Psoas muscle (tissue), 8 donors: ENCODE results near the gene IFT172. TPM values are rescaled to one million over a fixed set of nuclear protein-coding genes. Genes with fewer than 3 reads are reported as not detected.

Source experiments
- ATAC-seq, 4 donors: fragments of 200-7000 bp; cut with Tn5 transposase; one replicate each; pipeline ENCODE4 v1.9.1; 2020; ENCODE audit warnings: moderate library complexity in 3 of 4, mild to moderate bottlenecking in 2 of 4
- DNase-seq, 2 donors: peaks; one replicate each; pipeline ENCODE4 v3.0.0-alpha.2; 2020
- H3K27ac ChIP-seq: fragments of 200-600 bp; one replicate; pipeline ENCODE4 v1.8.0; 2022
- H3K27me3 ChIP-seq, 3 donors: fragments of 200-600 bp in 1 of 3; one replicate each; pipeline versions ENCODE4 v1.6.1 to v1.8.0; 2013 to 2022; ENCODE audit warnings: low read length in 2 of 3, mild to moderate bottlenecking in 2 of 3, moderate library complexity in 1 of 3; ENCODE audit not compliant: insufficient read depth in 3 of 3
- H3K36me3 ChIP-seq, 2 donors: fragments of 200-600 bp in 1 of 2; one replicate each; pipeline versions ENCODE4 v1.6.1 to v1.8.0; 2013 to 2022; ENCODE audit warnings: low read depth in 1 of 2, mild to moderate bottlenecking in 1 of 2, moderate library complexity in 1 of 2; ENCODE audit not compliant: insufficient read depth in 1 of 2
- H3K4me1 ChIP-seq: fragments of 200-600 bp; one replicate; pipeline ENCODE4 v1.8.0; 2022
- H3K4me3 ChIP-seq: fragments of 200-600 bp; one replicate; pipeline ENCODE4 v1.8.0; 2022; ENCODE audit warnings: mild to moderate bottlenecking
- H3K9me3 ChIP-seq: fragments of 200-600 bp; one replicate; pipeline ENCODE4 v1.8.0; 2022
- CTCF ChIP-seq: fragments of 200-600 bp; IDR thresholded peaks from one replicate; pipeline ENCODE4 v1.8.0; 2022; ENCODE audit warnings: antibody characterized with exemption
- WGBS, 3 donors: extraction: QIAGEN DNeasy Blood & Tissue Kit; methylation state at CpG; one replicate each; pipeline versions ENCODE4 v1.1.6 to v1.1.7; 2013; 5-methylcytosine and 5-hydroxymethylcytosine counted together
- intact Hi-C, 2 donors: fragments of 100-400 bp; cut with DNase I; formaldehyde crosslinking; loops; one replicate each; pipeline versions ENCODE4 v1.11.0 to v1.14.2; 2022
- polyA plus RNA-seq, 3 donors: library from polyadenylated mRNA; stranded (reverse); fragments of 200-250 nt; gene quantifications; one replicate each; pipeline ENCODE4 v1.2.3, GENCODE V29; 2013
- total RNA-seq, 4 donors: library from RNA; stranded (reverse); fragmentation: NEBNext Ultra II Directional in 2 of 4; extraction: Animal tissue kit (Norgen Biotek cat#: 25700) in 2 of 4; gene quantifications; one replicate each; pipeline versions ENCODE4 v1.2.1 to v1.2.4, GENCODE V29; 2021 to 2023
- donor health status: healthy with polysubstance abuse.
- donor health status: DM: no; HTN: no; CAD: no; lungs with moderate emphysema.
- donor health status: Bipolar disorder and iron deficiency.
- donor health status: healthy.
- donor health status: DM: yes; HTN: yes; CAD: no.
- donor health status: DM: no; HTN: no; CAD: no.
- donor health status: DM: no; HTN: no; CAD: no.
- donor health status: DM: yes; HTN: yes; CAD: no.

The IFT172 gene
- total and polyA plus RNA-seq, 7 donors: 4.4 to 10.1 (median 7.1) TPM

DNA sequence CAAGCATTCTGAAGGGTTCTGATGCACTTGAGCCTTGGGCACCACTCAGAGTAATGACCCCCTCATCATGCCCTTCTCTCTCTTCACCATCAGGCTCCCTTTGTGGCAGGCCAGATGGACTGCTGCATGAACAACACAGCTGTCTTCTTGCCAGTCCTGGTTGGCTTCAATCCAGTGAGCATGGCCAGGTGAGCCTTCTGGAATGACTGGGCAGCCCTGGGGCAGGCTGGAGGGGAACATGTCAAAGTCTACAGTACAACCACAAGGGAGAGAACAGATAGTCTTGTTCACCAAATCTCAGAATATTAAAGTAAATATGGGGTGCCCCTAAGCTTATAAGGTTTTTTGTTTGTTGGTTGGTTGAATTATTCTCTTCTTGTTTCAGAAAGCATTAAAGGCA is 11.5 kb upstream of the IFT172 start:
- no peaks in the 10 kb centered on the region for H3K4me1 ChIP-seq
- no peak for TF ChIP-seq CTCF
- no peak overlapping the region for H3K4me3 ChIP-seq
- ATAC-seq (peak in 3 of 4 donors; percentile 29 to 64 (median 61)), DNase-seq (no peak)
- H3K9me3 ChIP-seq: no peaks in the 10 kb centered on the region
- peaks cover 0 to 16% (median 2%) of the 10 kb centered on the region in 3 donors for H3K27me3 ChIP-seq
- no peaks in the 10 kb centered on the region for H3K36me3 ChIP-seq
- intact Hi-C loops: no loop called here
- H3K27ac ChIP-seq: no peak overlapping the region

- 78 to 88% (median 88%) methylated on average over 3 of the region's 3 CpGs for WGBS, 3 donors
- H3K27me3 ChIP-seq: peaks cover 0 to 37% (median 7%) of the 10 kb centered on the region in 3 donors
Observed at GRCh38 chr2:27498975-27499374, 9.4 kb upstream of the IFT172 start.

GRCh38 chr2:27497288-27497627 is 7.7 kb upstream of the IFT172 start:
- Histone ChIP-seq H3K9me3 (no peaks in the 10 kb centered on the region), H3K4me3 (no peak overlapping the region), H3K36me3 (no peaks in the 10 kb centered on the region), H3K27me3 (peaks cover 0 to 37% (median 7%) of the 10 kb centered on the region in 3 donors), H3K27ac (no peak overlapping the region), H3K4me1 (peaks cover 5% of the 10 kb centered on the region)
- 68 to 79% (median 76%) methylated on average over 4 of the region's 4 CpGs for WGBS, 3 donors
- ATAC-seq (no peak), DNase-seq (no peak)
- TF ChIP-seq CTCF: no peak
- intact Hi-C loops: loop anchor here in 1 of 2 donors (10.0 kb wide), 1 partner anchor 128 kb away; the partner anchor contains the start of genes CCDC121 and GPN1

More at GRCh38 chr2:27498975-27499374, 9.4 kb upstream of the IFT172 start:
- ATAC-seq: no peak
- H3K4me3 ChIP-seq: no peak overlapping the region
- no peak overlapping the region for H3K27ac ChIP-seq
- TF ChIP-seq CTCF: no peak
- H3K4me1 ChIP-seq: peaks cover 5% of the 10 kb centered on the region
- no peak for DNase-seq
- intact Hi-C loops: loop anchor here in 1 of 2 donors (10.0 kb wide), 1 partner anchor 126 kb away; the partner anchor contains the start of genes CCDC121 and GPN1
- no peaks in the 10 kb centered on the region for H3K36me3 ChIP-seq
- no peaks in the 10 kb centered on the region for H3K9me3 ChIP-seq

DNA sequence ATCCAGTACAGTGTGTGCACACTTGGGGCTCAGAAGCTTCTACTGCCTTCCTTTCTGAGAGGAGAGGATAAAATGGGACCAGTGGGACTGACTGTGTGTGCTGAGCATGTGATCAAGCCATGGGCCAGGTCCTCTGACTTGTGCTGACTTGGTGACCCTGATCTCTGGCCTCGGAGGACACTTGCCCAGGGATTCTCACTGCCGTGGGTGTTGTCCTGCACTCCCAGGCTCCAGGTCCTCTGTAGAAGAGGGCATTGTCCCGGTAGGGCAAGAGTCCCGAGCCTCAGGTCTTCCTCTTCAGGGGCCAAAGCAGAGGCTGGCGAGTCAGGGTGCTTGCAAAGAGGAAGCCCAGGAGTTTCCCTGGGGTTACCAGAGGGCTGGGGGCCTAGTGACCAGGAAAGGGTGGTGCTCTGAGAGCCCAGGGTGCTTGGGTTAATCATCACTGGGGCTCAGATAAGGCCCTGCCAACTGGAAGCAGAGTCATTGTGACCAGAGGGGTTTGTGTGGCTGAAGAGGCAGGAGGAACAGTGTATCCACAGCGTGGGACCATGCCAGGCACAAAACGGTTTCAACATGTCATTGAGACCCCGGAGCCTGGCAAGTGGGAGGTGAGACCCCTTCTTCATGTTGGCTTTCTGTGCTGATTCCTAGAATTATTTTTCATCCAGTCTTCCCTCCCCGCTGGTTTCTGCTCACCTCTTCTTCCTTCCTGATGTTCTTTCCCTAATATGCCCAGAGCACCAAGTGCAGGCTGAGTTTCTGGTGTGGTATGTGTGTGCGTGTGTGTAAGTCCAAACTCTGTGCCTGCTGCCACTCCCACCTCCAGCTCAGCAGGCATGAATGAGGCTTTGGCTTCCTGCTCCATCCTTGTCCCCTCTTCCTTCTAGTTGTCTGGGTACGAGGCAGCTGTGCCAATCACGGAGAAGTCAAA is 7.1 kb upstream of the IFT172 start, which contains the start of gene GCKR:
Gene GCKR, plus strand, starts transcription at position 483 of the 931 bp plus-strand sequence. Its CDS starts 66 bp downstream, at position 549.
- DNase-seq (no peak), ATAC-seq (no peak)
- Histone ChIP-seq H3K9me3 (no peaks in the 10 kb centered on the region), H3K4me3 (no peak within 1 kb of the TSS), H3K4me1 (peaks cover 5% of the 10 kb centered on the region), H3K27ac (no peak within 1 kb of the TSS), H3K36me3 (no peaks in the 10 kb centered on the region), H3K27me3 (peaks cover 0 to 37% (median 7%) of the 10 kb centered on the region in 3 donors)
- intact Hi-C loops: loop anchor here in 1 of 2 donors (10.0 kb wide), 1 partner anchor 128 kb away; the partner anchor contains the start of genes CCDC121 and GPN1
- TF ChIP-seq CTCF: no peak
- WGBS, 3 donors: 79 to 82% (median 80%) methylated on average over 12 of the region's 12 CpGs
